Left colon (tissue), 2 donors: ENCODE results near the gene BSND. TPM values are rescaled to one million over a fixed set of nuclear protein-coding genes. Genes with fewer than 3 reads are reported as not detected.
A peak's percentile ranks its signal among the peaks of the same experiment; 100 is the strongest.
"Not testable (repeated sequence)": the region's sequence is repeated elsewhere in the genome, so short reads cannot be mapped to it uniquely, and the experiment has no call there.

Experiments used
- ATAC-seq: fragments of 200-7000 bp; cut with Tn5 transposase; one replicate; pipeline ENCODE4 v1.9.1; 2020; ENCODE audit warnings: mild to moderate bottlenecking, moderate library complexity
- DNase-seq, 2 donors: peaks; one replicate each; pipeline ENCODE4 v3.0.0-alpha.2; 2020
- intact Hi-C, 2 donors: fragments of 100-400 bp; cut with DNase I in 1 of 2; cut with micrococcal nuclease in 1 of 2; formaldehyde crosslinking; loops; one replicate each; pipeline versions ENCODE4 v1.11.2 to v1.14.0; 2022; cut with DNase I, micrococcal nuclease
- long read RNA-seq: library from polyadenylated mRNA; unstranded; transcript quantifications from one replicate; pipeline ENCODE4 v2.0.0, GENCODE V29; 2021
- total RNA-seq, 2 donors: library from RNA; stranded (reverse); fragmentation: NEBNext Ultra II Directional; extraction: Animal tissue kit (Norgen Biotek cat#: 25700); gene quantifications; one replicate each; pipeline ENCODE4 v1.2.1, GENCODE V29; 2021
- donor health status: DM: no; HTN: no; CAD: no.
- donor health status: DM: yes; HTN: yes; CAD: no.

Gene BSND
- not detected for total RNA-seq
- long read RNA-seq = 0 reads

GRCh38 chr1:54998677-54999076 is at the start of gene BSND:
BSND (plus strand) TSS chr1:54998933; CDS start chr1:54999187, 254 bp downstream.
- no peak for ATAC-seq
- DNase-seq = no peak
- intact Hi-C loops = loop anchor here in 1 of 2 donors (5.0 kb wide), 1 partner anchor 51 kb away; no protein-coding TSS in a partner anchor

DNA sequence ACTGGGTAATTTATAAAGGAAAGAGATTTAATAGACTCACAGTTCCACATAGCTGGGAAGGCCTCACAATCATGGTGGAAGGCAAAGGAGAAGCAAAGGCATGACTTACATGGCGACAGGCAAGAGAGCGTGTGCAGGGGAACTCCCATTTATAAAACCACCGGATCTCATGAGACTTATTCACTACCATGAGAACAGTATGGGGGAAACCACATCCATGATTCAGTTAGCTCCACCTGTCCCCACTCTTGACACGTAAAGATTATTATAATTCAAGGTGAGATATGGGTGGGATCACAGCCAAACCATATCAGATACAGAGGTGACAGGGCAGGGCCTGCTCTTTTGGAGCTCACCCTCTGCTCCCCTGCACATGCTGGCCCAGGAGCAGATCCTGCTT is 49.7 kb upstream of the BSND start:
- intact Hi-C loops = loop anchor here in 1 of 2 donors (5.0 kb wide), 1 partner anchor 48 kb away; the partner anchor contains the start of gene BSND
- DNase-seq (no peak), ATAC-seq (no peak)

- DNase-seq (no peak), ATAC-seq (no peak)
- intact Hi-C loops = loop anchor here in 1 of 2 donors (2.0 kb wide), 1 partner anchor 47 kb away; no protein-coding TSS in a partner anchor
Observed at GRCh38 chr1:54950006-54950368, 48.7 kb upstream of the BSND start.

DNA sequence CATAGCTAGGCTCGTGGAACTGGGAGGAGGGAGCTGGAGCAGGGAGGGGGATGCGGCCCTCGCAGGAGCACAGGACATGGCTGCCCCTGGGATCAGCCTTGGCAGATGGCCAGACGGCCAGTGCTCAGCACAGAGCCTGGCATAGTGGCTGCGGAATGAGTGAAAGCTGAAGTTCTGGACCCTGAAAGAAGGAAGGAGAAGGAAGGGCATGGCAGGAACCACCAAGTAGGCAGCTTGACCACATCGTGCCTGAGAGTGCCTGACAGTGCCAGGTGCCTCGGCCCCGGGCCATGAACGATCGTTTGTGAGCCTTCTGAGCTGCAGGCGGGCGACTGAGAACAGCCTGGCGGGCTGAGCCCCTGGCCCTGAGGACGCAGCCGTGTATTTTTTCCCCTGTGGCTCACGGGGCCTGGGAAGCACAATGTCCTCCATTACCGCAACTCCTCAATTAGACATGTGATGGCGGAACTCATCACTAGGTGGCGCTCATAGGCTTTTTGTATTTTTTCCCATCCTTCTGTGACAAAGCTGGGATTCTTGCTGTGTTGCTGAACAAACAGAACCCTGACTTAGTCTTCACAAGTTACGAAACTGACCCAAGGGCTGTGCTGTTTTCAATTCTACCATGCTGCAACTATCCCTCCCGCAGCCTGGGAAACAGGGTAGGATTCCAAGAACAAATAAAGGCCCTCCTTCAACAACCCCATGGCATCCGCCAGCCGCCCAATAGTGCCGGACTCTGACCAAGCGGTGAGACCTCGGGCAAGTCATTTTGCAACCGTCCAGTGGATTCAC is 48.2 kb upstream of the BSND start:
- ATAC-seq (peak; percentile 70), DNase-seq (peak; percentile 48 to 80)
- intact Hi-C loops = loop anchor here in 1 of 2 donors (2.0 kb wide), 1 partner anchor 46 kb away; no protein-coding TSS in a partner anchor

- intact Hi-C loops = loop anchor here in 1 of 2 donors (2.0 kb wide), 1 partner anchor 45 kb away; no protein-coding TSS in a partner anchor
- DNase-seq (no peak), ATAC-seq (no peak)
Observed at GRCh38 chr1:54951810-54952226, 46.9 kb upstream of the BSND start.

DNA sequence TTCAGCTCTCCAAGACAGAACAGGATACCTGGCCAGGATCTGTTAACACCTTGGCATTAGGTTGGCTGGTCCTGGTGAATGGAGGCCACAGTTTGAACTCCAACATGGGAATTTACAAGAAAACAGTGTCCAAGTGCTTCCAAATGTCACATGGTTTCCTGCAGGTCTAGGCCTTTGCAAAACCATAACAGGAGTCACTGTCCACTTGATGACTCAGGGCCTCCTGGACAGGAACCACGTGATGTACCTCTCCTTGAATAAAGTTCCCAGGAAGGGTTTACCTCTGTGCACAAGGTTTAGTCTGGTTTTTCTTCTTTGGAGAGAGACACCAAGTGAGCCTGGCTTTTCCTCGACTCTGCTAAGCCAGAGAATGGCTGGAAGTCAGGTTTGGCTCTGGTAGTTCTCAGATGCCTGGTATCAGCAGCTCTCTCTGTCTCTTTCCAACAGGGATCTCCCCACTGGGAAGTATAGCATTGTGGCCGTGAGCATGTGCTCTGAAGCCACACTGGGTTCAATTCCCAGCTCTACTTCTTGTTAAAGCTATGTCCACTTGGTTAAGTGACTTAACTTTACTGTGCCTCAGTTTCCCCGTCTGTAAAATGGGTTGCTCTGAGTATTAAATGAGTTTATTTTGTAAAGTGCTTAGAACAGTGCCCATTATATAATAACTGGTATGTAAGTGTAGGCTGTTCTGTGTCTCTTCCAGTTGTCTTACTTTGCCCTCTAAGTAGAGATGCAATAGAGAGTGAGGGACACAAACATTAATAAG is 45.6 kb upstream of the BSND start:
- ATAC-seq (no peak), DNase-seq (no peak)
- intact Hi-C loops = no loop called here

DNA sequence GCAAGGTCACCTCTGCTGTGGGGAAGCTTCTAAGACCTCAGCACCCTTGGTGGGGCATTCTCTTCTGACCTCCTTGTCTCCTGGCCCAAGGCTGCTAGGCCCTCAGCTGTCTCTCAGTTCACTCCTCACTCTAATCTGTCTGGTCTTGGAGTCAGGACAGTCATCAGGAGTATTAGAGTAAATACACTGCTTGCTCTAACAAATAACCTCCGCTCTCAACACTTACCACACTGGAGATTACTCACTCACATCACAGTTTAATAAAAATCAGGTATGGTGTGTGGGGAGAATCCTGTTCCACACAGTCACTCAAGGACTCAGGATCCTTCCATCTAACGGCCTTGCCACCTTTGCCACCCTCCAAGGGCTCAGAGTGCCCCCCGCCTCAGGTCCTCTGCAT is 44.9 kb upstream of the BSND start:
- ATAC-seq = no peak
- DNase-seq = no peak
- intact Hi-C loops = no loop called here

DNA sequence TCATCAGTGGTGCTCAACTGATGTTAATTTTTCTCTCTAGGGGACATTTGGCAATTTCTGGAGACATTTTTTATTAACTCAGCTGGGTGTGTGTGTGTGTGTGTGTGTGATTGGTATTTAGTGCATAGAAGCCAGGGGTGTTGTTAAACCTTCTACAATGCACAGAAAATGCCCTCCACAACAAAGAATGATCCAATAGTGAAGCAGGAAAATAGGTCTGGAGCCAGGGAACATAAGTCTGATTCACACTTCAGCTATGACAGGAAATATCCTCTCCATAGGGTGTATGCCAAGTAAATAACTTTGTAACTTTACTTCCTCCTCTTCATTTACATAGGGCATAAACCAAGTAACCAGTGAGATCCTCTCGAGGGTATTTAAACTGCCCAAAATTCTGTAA is 43.4 kb upstream of the BSND start:
- no peak for DNase-seq
- intact Hi-C loops = no loop called here
- peak; percentile 64 for ATAC-seq

GRCh38 chr1:54956726-54957125 is 42.0 kb upstream of the BSND start:
- ATAC-seq (no peak), DNase-seq (no peak)
- intact Hi-C loops = no loop called here

DNA sequence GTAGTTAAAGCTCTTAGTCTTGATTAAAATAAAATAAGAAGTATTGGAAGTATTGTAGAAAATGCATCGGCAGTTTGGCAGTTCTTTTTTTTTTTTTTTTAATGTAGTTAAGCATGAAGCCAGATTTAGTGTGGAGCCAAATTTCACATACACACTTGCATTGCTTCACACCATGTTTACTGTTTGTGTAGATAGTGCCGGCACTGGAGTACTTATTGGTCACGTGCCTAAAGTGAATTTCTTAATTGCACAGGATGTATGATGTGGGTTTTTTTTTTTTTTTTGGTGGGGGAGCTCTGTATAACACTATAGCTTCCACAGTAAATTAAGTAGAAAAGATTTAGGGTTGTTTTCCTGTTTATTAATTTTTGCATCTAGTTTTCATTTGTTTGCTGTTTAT is 39.5 kb upstream of the BSND start:
- intact Hi-C loops = no loop called here
- DNase-seq (no peak), ATAC-seq (no peak)

DNA sequence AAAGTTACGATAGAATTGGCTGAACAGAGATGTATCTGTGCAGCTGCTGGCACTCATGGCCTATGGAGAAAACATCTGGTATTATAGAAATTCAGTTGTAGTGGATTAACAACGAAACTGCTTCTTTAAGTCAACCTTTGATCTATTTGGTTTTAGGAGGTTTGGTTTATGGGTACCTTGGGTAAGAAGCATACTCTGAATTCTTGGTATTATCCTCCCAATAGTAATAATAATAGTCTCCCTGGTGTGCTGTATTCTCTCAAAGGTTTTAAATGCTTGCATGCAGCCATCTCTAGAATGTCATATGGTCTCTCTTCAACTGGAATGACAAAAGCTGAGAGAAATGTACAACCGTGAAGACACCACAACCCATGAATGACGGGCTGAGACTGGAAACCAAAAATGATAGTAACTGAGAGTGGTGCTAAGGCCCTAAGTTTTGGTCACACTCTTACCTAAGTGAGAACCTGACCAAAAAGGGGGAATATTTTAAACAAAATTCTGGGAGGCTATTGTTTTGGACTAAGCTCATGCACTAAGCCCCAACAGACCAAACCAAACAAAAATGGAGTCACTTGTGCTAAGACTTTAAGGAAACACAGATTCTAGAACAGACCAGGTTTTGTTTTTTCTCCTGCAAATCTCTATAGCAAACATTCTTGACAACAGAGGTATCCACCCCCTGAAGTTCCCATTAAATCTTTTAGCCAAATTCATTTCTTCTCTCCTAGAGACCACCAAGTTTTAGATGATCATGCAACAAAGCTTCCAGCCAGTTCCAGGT is 35.9 kb upstream of the BSND start:
- DNase-seq = no peak
- intact Hi-C loops = no loop called here
- no peak for ATAC-seq

GRCh38 chr1:54963829-54964228 is 34.9 kb upstream of the BSND start:
- DNase-seq, ATAC-seq, intact Hi-C loops: not testable (repeated sequence)

DNA sequence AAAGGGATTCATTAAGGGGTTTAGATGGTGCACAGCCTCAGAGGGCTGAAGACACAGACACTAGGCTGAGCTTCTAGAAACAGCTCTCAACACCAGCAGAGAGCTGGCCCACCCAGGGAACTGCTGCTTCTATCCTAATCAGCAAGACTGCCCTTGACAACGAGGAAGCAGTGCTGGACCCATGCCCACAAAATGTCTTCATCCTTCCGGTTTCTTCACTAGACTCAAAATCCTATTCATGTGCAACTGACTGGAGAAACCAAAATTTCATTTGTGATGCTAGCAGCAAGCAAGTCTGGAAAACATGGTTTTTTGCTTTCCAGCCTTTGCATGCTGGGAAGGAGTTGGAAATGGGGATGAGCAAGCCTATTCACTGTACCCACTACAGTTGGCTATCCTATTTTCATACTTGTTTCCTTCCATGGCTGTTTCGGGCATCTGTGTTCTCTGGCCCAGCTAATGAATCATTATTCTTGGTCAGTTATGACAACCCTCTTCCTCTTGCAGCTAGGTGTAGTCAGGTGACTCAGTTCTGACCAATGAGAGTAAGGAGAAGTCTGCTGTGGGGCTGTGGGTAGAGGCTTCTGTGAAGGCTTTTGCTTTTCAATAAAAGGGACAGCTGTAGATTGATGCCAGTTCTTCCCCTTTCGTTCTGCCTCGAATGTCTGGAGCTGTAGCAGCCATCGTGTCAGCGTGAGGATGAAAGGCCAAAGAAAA is 33.0 kb upstream of the BSND start:
- peak in 1 of 2 donors; percentile 59 for DNase-seq
- ATAC-seq = no peak
- intact Hi-C loops = no loop called here

GRCh38 chr1:54967372-54967771 is 31.4 kb upstream of the BSND start:
- ATAC-seq (no peak), DNase-seq (no peak)
- intact Hi-C loops = no loop called here

DNA sequence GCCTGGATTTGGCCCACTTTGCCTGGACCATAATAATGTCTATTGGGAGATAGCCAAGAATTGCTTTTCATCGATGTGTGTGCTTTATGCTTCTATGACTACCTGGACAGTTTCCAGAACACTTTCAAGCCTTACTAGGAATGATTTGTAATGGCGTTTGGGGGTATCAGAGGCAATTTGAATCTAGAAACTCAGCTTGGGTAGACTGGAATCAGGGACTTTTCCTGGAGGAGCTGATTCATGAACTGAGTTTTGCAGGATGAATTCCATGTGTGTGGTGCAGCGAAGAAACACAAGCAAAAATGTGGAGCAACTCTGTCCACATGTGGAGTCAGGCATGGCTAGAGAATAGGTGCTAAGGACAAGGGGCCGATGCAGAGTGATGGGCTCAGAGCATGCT is 30.2 kb upstream of the BSND start:
- intact Hi-C loops = no loop called here
- DNase-seq (no peak), ATAC-seq (no peak)

- peak in 1 of 2 donors; percentile 10 for DNase-seq
- intact Hi-C loops = no loop called here
- ATAC-seq = no peak
Observed at GRCh38 chr1:54969879-54970278, 28.9 kb upstream of the BSND start.

- intact Hi-C loops = no loop called here
- no peak for DNase-seq
- ATAC-seq = no peak
Observed at GRCh38 chr1:54970901-54971300, 27.8 kb upstream of the BSND start.

DNA sequence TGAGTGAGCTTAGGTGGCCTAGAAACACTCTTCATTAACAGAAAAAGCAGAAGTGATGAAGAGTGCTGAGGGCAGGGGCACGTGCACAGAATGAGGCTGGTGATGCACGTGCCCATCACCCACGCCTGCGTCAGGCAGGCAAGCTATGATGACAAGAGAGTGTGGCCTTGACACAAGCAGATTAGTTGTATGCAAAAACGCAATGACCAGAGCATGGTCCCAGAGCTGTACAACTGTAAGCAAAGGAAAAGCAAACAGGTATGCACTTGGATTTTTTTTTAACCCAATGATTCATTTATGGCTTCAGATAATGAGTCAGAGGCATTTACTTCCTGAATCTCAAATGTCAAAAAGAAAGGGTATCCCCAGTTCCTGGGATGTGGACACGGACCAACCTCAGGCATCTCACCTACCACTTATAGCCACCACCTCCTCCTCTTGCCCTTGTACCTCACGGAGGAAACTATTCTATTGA is 27.4 kb upstream of the BSND start:
- intact Hi-C loops = no loop called here
- DNase-seq (no peak), ATAC-seq (peak; percentile 73)
